Upper lobe of right lung (tissue), 1 donor: ENCODE data around the gene LIPA. TPM values are rescaled to one million over a fixed set of nuclear protein-coding genes. Genes with fewer than 3 reads are reported as not detected.
A peak's percentile ranks its signal among the peaks of the same experiment; 100 is the strongest.
"Not testable (repeated sequence)": the region's sequence is repeated elsewhere in the genome, so short reads cannot be mapped to it uniquely, and the experiment has no call there.

Experiments
- ATAC-seq: fragments of 200-7000 bp; cut with Tn5 transposase; one replicate; pipeline ENCODE4 v1.9.1; 2020; ENCODE audit warnings: mild to moderate bottlenecking, moderate library complexity
- DNase-seq: peaks from one replicate; pipeline ENCODE4 v3.0.0-alpha.2; 2020
- H3K27ac ChIP-seq: fragments of 200-600 bp; one replicate; pipeline ENCODE4 v1.8.0; 2022
- H3K27me3 ChIP-seq: fragments of 200-600 bp; one replicate; pipeline ENCODE4 v1.8.0; 2022; ENCODE audit warnings: mild to moderate bottlenecking
- H3K36me3 ChIP-seq: fragments of 200-600 bp; one replicate; pipeline ENCODE4 v1.8.0; 2022
- H3K4me1 ChIP-seq: fragments of 200-600 bp; one replicate; pipeline ENCODE4 v1.8.0; 2022
- H3K4me3 ChIP-seq: fragments of 200-600 bp; one replicate; pipeline ENCODE4 v1.8.0; 2022; ENCODE audit warnings: mild to moderate bottlenecking
- H3K9me3 ChIP-seq: fragments of 200-600 bp; one replicate; pipeline ENCODE4 v1.8.0; 2022
- CTCF ChIP-seq: fragments of 200-600 bp; IDR thresholded peaks from one replicate; pipeline ENCODE4 v1.8.0; 2022; ENCODE audit warnings: antibody characterized with exemption
- intact Hi-C: fragments of 100-400 bp; cut with DNase I; formaldehyde crosslinking; loops from one replicate; pipeline ENCODE4 v1.11.0; 2022
- total RNA-seq: library from RNA; stranded (reverse); fragmentation: NEBNext Ultra II Directional; extraction: Animal tissue kit (Norgen Biotek cat#: 25700); gene quantifications from one replicate; pipeline ENCODE4 v1.2.1, GENCODE V29; 2021
- donor health status: DM: no; HTN: yes; CAD: no; lungs with severe emphysema.

LIPA gene
- total RNA-seq, 1 donor from 2014 or later: 194 TPM

DNA sequence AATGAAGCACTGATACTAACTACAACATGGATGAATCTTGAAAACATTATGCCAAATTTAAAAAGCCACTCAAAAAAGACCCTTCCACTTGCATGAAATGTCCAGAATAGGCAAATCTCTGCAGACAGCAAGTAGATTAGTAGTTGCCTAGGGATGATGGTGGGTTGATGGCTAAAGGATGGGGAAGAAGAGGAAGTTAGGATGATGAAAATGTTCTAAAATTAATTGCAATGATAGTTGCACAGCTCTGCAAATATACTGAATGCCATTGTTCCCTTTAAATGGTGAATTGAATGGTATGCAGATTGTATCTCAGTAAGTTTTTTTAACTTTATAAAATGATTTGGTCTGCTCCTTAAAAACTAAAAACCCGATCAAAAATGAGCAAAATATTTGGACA is 7.3 kb upstream of the LIPA start:
- Histone ChIP-seq H3K27ac (no peak overlapping the region), H3K36me3 (no peaks in the 10 kb centered on the region), H3K27me3 (no peaks in the 10 kb centered on the region), H3K4me1 (no peaks in the 10 kb centered on the region), H3K4me3 (no peak overlapping the region), H3K9me3 (no peaks in the 10 kb centered on the region)
- DNase-seq: no peak
- intact Hi-C loops: no loop called here
- ATAC-seq: no peak
- TF ChIP-seq CTCF: no peak

- no peak overlapping the region for H3K4me3 ChIP-seq
- no peaks in the 10 kb centered on the region for H3K36me3 ChIP-seq
- no peaks in the 10 kb centered on the region for H3K27me3 ChIP-seq
- intact Hi-C loops: no loop called here
- H3K9me3 ChIP-seq: no peaks in the 10 kb centered on the region
- TF ChIP-seq CTCF: no peak
- ATAC-seq (no peak), DNase-seq (no peak)
- no peaks in the 10 kb centered on the region for H3K4me1 ChIP-seq
- H3K27ac ChIP-seq: no peak overlapping the region
Measured at GRCh38 chr10:89257581-89257980, 6.0 kb upstream of the LIPA start.

GRCh38 chr10:89256962-89257361 is 5.4 kb upstream of the LIPA start:
- H3K4me1 ChIP-seq: no peaks in the 10 kb centered on the region
- no peaks in the 10 kb centered on the region for H3K36me3 ChIP-seq
- no peak overlapping the region for H3K27ac ChIP-seq
- intact Hi-C loops: no loop called here
- no peak for DNase-seq
- H3K4me3 ChIP-seq: no peak overlapping the region
- ATAC-seq: no peak
- no peak for TF ChIP-seq CTCF
- no peaks in the 10 kb centered on the region for H3K9me3 ChIP-seq
- H3K27me3 ChIP-seq: no peaks in the 10 kb centered on the region

DNA sequence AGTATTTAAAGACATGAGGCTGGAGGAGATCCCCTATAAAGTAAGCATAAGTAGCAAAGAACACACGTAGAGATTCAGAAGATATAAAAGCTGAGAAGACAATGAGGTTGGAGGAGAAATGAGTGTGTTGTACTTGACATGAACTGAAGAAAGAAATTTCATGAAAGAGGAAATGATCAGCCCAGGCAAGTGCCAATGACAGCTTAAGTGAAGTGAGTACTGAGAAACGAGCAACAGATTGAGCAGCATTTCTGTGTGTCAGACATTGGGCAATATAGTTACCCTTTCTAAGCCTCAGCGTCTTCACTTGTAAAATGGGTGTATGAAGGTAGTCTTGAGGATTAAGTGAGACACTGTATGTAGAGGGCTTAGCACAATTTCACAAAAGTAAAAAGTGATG is 4.8 kb upstream of the LIPA start:
- intact Hi-C loops: no loop called here
- no peaks in the 10 kb centered on the region for H3K9me3 ChIP-seq
- ATAC-seq (no peak), DNase-seq (no peak)
- H3K4me3 ChIP-seq: no peak overlapping the region
- H3K36me3 ChIP-seq: no peaks in the 10 kb centered on the region
- no peaks in the 10 kb centered on the region for H3K27me3 ChIP-seq
- peak overlapping the region; percentile 26 for H3K27ac ChIP-seq
- no peak for TF ChIP-seq CTCF
- no peaks in the 10 kb centered on the region for H3K4me1 ChIP-seq

DNA sequence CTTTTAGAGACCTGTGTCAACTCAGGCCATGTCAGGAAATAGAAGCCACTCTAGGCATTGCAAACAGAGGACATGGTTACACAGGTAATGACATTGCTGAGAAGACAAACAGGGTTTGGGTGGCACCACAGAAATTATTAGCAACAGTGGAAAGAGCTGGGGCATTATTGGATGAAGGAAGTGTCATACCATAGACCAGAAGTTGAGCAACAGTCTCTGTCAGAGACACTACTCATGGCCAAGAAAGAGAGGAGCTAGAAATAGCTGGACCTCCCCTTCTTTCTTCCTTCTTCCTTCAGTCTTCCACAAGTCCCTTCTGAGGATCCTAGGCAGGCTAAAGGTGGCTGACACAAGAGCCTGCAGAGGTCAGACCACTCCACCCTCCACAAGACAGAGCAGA is 4.2 kb upstream of the LIPA start:
- Histone ChIP-seq H3K4me3 (no peak overlapping the region), H3K4me1 (peaks cover 3% of the 10 kb centered on the region), H3K27me3 (no peaks in the 10 kb centered on the region), H3K9me3 (no peaks in the 10 kb centered on the region), H3K36me3 (no peaks in the 10 kb centered on the region), H3K27ac (peak overlapping the region; percentile 26)
- TF ChIP-seq CTCF: no peak
- no peak for ATAC-seq
- intact Hi-C loops: no loop called here
- no peak for DNase-seq

DNA sequence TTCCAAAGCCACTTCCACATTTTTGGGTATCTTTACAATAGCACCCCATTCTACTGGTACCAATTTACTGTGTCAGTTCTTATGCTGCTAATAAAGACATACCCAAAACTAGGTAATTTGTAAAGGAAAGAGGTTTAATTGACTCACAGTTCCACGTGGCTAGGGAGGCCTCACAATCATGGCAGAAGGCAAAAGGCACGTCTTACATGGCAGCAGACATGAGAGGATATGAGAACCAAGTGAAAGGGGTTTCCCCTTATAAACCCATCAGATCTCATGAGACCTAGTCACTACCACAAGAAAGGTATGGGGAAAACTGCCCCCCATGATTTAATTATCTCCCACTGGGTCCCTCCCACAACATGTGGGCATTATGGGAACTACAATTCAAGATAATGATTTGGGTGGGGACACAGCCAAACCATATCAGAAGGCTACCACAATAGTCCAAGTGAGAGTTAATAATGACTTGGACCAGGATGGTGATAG is 3.6 kb upstream of the LIPA start:
- H3K27me3 ChIP-seq, DNase-seq, H3K9me3 ChIP-seq, H3K36me3 ChIP-seq, ATAC-seq, H3K4me1 ChIP-seq, H3K4me3 ChIP-seq, intact Hi-C loops, H3K27ac ChIP-seq: not testable (repeated sequence)
